Left renal cortex interstitium (tissue), 4 donors: ENCODE results near the gene TOLLIP. TPM values are rescaled to one million over a fixed set of nuclear protein-coding genes. Genes with fewer than 3 reads are reported as not detected.

Experiments
- DNase-seq, 4 donors: peaks; one replicate each; pipeline ENCODE4 v3.0.0-alpha.2; 2013; ENCODE audit warnings: low read depth in 4 of 4, low spot score in 2 of 4, missing footprints in 1 of 4
- polyA plus RNA-seq, 4 donors: library from polyadenylated mRNA; unstranded; fragments of 120-200 nt; gene quantifications; one replicate each; pipeline ENCODE4 v1.2.1, GENCODE V29; 2013; ENCODE audit not compliant: insufficient read length in 4 of 4

Gene TOLLIP
- polyA plus RNA-seq, 4 donors, result 33.0 to 51.5 (median 45.6) TPM

- no peak for DNase-seq
These were observed 74.6 kb downstream of the TOLLIP start for GRCh38 chr11:1234771-1235305.

- no peak for DNase-seq
These were observed 75.2 kb downstream of the TOLLIP start for GRCh38 chr11:1234054-1234720.

GRCh38 chr11:1233351-1234053 lies 75.9 kb downstream of the TOLLIP start:
- no peak for DNase-seq

GRCh38 chr11:1232883-1233321 lies 76.5 kb downstream of the TOLLIP start:
- DNase-seq, result no peak

GRCh38 chr11:1232021-1232882 lies 77.2 kb downstream of the TOLLIP start:
- DNase-seq, result no peak

GRCh38 chr11:1231396-1232020 lies 77.9 kb downstream of the TOLLIP start:
- DNase-seq, result no peak

- DNase-seq, result no peak
These were observed 78.7 kb downstream of the TOLLIP start for GRCh38 chr11:1230456-1231395.

- no peak for DNase-seq
These were observed 79.3 kb downstream of the TOLLIP start for GRCh38 chr11:1230121-1230455.

GRCh38 chr11:1229471-1230120 lies 79.8 kb downstream of the TOLLIP start:
- DNase-seq, result no peak

- no peak for DNase-seq
These were observed 80.4 kb downstream of the TOLLIP start for GRCh38 chr11:1228921-1229451.

GRCh38 chr11:1228101-1228821 lies 81.2 kb downstream of the TOLLIP start:
- DNase-seq, result no peak

GRCh38 chr11:1227551-1228100 lies 81.8 kb downstream of the TOLLIP start:
- DNase-seq, result no peak

GRCh38 chr11:1226986-1227550 lies 82.4 kb downstream of the TOLLIP start:
- DNase-seq, result no peak

GRCh38 chr11:1226226-1226985 lies 83.0 kb downstream of the TOLLIP start:
- DNase-seq, result no peak

- DNase-seq, result no peak
These were observed 83.8 kb downstream of the TOLLIP start for GRCh38 chr11:1225386-1226225.
